Cardiac fibroblast (primary cell): ENCODE measurements around the gene ZNF74.
"Not testable (repeated sequence)": the region's sequence is repeated elsewhere in the genome, so short reads cannot be mapped to it uniquely, and the experiment has no call there.

Experiments used
- DNase-seq, 2 donors: peaks; one replicate each; pipeline versions ENCODE4 v3.0.0 to v3.0.0-alpha.2; 2010; ENCODE audit warnings: low read depth in 2 of 2
- H3K4me3 ChIP-seq, 2 donors: replicated peaks in 1 of 2; 1 replicate in 1 of 2; 2 replicates in 1 of 2; pipeline ENCODE4 v1.5.1; 2011; ENCODE audit warnings: low read depth in 2 of 2, low read length in 2 of 2, mild to moderate bottlenecking in 2 of 2, moderate library complexity in 1 of 2
- CTCF ChIP-seq: IDR thresholded peaks from one replicate; pipeline ENCODE4 v1.5.1; 2011; ENCODE audit warnings: low read depth, mild to moderate bottlenecking, low read length, inconsistent platforms

The ZNF74 gene

GRCh38 chr22:20412474-20413216, 18.7 kb downstream of the ZNF74 start:
- no peak overlapping the region for H3K4me3 ChIP-seq
- DNase-seq = no peak
- TF ChIP-seq CTCF = no peak

- DNase-seq = no peak
- no peak for TF ChIP-seq CTCF
- no peak overlapping the region for H3K4me3 ChIP-seq
Observed at GRCh38 chr22:20413217-20414058, 19.5 kb downstream of the ZNF74 start.

GRCh38 chr22:20414059-20414440, 20.1 kb downstream of the ZNF74 start:
- no peak overlapping the region for H3K4me3 ChIP-seq
- DNase-seq = no peak
- TF ChIP-seq CTCF = no peak

GRCh38 chr22:20414450-20414849, 20.5 kb downstream of the ZNF74 start:
- TF ChIP-seq CTCF = no peak
- H3K4me3 ChIP-seq = no peak overlapping the region
- no peak for DNase-seq

- DNase-seq, H3K4me3 ChIP-seq: not testable (repeated sequence)
Observed at GRCh38 chr22:20415241-20415640, 21.3 kb downstream of the ZNF74 start.

- DNase-seq, H3K4me3 ChIP-seq: not testable (repeated sequence)
Observed at GRCh38 chr22:20415699-20416098, 21.7 kb downstream of the ZNF74 start.

- TF ChIP-seq CTCF = peak; percentile 82
- peak overlapping the region; percentile 33 to 53 for H3K4me3 ChIP-seq
- peak; percentile 84 to 92 for DNase-seq
Observed at GRCh38 chr22:20418211-20418788, 24.3 kb downstream of the ZNF74 start.

GRCh38 chr22:20419664-20419951, 25.7 kb downstream of the ZNF74 start:
- TF ChIP-seq CTCF = no peak
- DNase-seq = no peak
- H3K4me3 ChIP-seq = no peak overlapping the region
